ENCODE data around the gene DTNB.

DNA sequence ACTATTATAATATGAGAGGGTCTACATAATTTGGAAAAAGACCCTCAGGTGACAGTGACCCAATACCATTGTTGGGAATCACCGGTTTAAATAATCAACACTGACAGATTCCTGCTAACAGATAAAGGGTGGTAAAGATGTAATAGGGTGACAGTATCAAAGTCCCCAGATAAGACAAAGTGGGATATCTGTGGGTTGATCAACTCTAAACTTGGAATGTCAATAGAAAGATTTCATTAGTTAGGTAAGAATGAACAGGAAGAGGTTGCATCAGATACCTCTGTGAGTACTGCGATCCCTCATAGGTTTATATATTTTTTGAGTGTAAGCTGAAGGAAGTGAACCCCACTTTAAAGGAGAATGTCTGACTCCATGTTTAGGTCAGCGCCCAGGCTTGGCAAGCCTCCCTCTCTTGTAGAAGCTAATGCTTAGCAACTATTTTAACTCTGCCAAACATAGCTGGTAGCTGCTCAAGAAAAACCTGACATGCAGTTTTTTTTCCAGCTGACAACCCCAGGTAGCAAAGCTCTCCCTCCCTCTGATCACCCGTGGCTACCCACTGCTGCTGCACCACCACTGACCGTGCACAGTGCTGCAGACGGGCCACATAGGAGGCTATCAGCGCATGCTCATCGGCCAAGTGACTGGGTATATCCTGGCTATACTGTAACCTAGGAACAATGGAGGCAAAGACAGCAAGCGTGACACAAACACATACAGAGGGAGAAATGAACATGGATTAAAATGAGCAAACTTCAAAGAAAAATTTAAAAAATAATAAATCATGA, 218.4 kb downstream of the DTNB start:
- TF ChIP-seq TAF1 (IDR thresholded peaks at IDR 0.05; ENCODE audit: borderline replicate concordance, insufficient read depth, low read length), result no peak
- TF ChIP-seq SIN3A (IDR thresholded peaks at IDR 0.05; ENCODE audit: borderline replicate concordance, insufficient read depth, low read length), result no peak

Measured in PFSK-1 (cell line).